ENCODE measurements around the gene CCDC88C. TPM values are rescaled to one million over a fixed set of nuclear protein-coding genes. Genes with fewer than 3 reads are reported as not detected.

Gene CCDC88C
- total RNA-seq, 2 donors from 2014 or later = 103 to 111 TPM

DNA sequence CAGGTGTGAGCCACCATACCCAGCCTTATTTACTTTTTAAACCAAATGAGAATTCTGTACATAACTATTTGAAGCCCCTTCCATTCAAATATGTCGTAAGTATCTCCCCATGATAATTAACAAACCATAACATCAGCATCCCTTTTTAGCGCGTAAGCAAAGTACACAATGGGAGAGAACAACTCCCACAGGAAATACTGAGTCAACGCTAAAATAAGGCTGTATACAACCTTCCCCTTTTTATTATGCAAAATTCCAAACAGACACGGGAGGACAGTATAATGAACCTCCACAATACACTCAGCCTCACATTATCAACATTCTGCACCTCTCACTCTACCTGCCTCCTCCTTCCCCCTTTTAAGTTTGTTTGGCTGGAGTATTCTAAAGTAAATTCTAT is 73.5 kb downstream of the CCDC88C start:
- no peaks in the 10 kb centered on the region for H3K9me3 Mint-ChIP-seq
- no peak overlapping the region for H3K4me3 Mint-ChIP-seq
- H3K27ac Mint-ChIP-seq = peak overlapping the region; percentile 89
- no peak for ATAC-seq (replicated peaks in 1 of 2)
- peaks cover 41% of the 10 kb centered on the region for H3K4me1 Mint-ChIP-seq (ENCODE audit: low read depth)
- H3K36me3 Mint-ChIP-seq (ENCODE audit: insufficient read depth in 2 of 2) = peaks cover 7 to 8% of the 10 kb centered on the region in 2 donors
- no peak for DNase-seq
- H3K27me3 Mint-ChIP-seq (ENCODE audit: low read depth) = no peaks in the 10 kb centered on the region

DNA sequence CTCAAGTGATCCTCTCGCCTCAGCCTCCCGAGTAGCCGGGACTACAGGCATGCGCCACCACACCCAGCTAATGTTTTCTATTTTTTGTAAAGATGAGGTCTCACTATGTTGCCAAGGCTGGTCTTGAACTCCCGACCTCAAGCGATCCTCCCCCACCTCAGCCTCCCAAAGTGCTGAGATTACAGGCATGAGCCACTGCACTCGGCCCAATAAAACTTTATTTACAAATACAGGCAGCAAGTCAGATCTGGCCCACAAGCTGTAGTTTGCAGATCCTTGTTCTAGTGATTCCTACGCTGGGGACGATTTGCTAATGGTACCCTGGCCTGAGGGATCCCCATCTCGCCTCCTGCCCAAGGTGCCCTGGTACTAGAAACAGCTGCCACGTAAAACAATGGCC is 74.6 kb downstream of the CCDC88C start:
- H3K4me3 Mint-ChIP-seq = no peak overlapping the region
- no peak for ATAC-seq (replicated peaks in 1 of 2)
- peaks cover 8% of the 10 kb centered on the region in 2 donors for H3K36me3 Mint-ChIP-seq (ENCODE audit: insufficient read depth in 2 of 2)
- no peaks in the 10 kb centered on the region for H3K9me3 Mint-ChIP-seq
- DNase-seq = no peak
- no peaks in the 10 kb centered on the region for H3K27me3 Mint-ChIP-seq (ENCODE audit: low read depth)
- H3K27ac Mint-ChIP-seq = no peak overlapping the region
- peaks cover 31% of the 10 kb centered on the region for H3K4me1 Mint-ChIP-seq (ENCODE audit: low read depth)

DNA sequence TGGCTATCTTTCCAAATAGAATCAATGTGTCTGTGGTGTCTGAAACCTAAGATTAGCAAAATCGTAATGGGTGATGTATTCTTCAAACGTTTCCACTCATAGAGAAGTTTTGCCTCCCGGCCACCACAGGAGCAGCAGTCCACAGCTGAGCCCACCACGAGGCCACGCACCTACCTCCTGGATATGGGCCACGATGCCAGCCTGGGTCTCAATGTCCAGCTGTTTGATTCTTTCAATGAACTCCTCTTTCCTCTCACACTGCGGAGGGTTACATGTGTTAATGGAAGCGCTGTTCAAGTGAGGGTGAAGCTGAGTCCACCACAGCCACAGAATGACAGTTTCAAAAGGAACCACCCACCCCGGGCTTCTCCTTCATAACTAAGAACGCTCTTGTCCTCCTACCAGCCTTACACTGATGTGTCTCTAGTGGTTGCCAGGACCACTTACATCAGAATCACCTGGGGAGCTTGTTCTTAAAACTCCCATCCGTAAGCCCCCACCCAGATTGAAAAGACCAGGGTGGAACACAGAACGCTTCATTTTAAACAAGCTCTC is 75.3 kb downstream of the CCDC88C start:
- Mint-ChIP-seq H3K36me3 (ENCODE audit: insufficient read depth in 2 of 2) (peaks cover 8% of the 10 kb centered on the region in 2 donors), H3K4me3 (no peak overlapping the region), H3K27ac (no peak overlapping the region), H3K27me3 (ENCODE audit: low read depth) (no peaks in the 10 kb centered on the region), H3K9me3 (no peaks in the 10 kb centered on the region), H3K4me1 (ENCODE audit: low read depth) (peaks cover 29% of the 10 kb centered on the region)
- DNase-seq = no peak
- ATAC-seq (replicated peaks in 1 of 2) = no peak

DNA sequence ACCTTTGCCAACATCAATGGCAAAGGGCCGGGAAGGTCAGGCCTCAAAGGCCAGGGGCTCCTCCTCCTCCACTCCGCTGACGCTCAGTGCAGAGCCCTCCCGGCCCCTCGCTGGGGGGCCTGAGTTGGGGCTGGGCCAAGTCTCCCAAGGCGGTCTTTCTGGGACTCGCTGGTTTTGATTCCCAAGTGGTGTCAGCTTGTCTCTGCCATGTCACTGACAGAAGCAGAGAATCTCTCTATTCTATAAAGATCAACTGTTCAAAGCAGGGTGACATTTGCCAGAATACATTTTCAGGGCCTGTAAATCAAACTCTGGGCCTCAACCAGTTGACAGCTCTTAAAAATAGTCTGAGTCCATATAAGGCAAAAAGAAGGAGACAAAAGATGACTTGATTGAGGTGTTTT is 75.9 kb downstream of the CCDC88C start:
- Mint-ChIP-seq H3K36me3 (ENCODE audit: insufficient read depth in 2 of 2) (peaks cover 6 to 8% of the 10 kb centered on the region in 2 donors), H3K4me1 (ENCODE audit: low read depth) (peaks cover 24% of the 10 kb centered on the region), H3K4me3 (no peak overlapping the region), H3K27me3 (ENCODE audit: low read depth) (no peaks in the 10 kb centered on the region), H3K9me3 (no peaks in the 10 kb centered on the region), H3K27ac (peak overlapping the region; percentile 14)
- no peak for ATAC-seq (replicated peaks in 1 of 2)
- no peak for DNase-seq

DNA sequence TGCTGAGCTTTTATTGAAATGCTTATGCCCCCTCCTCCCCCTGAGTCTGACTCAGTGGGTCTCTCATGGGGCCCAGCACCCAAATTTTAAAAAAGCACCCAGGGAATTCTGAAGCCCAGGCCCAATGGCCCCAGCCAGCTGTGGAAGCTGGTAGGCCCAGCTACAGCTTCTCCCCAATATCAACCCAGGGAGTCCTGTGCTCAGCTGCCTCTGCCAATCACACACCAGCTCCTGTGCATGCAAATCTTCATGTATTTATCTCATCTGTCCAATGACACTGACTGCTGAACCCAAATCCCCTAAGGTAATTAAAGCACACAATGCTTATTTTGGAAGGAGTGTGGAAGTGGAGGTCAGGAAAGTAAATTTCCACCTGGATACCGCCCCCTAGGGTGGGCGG is 76.3 kb downstream of the CCDC88C start:
- Mint-ChIP-seq H3K4me1 (ENCODE audit: low read depth) (peaks cover 19% of the 10 kb centered on the region), H3K4me3 (no peak overlapping the region), H3K36me3 (ENCODE audit: insufficient read depth in 2 of 2) (peaks cover 6 to 8% of the 10 kb centered on the region in 2 donors), H3K27me3 (ENCODE audit: low read depth) (no peaks in the 10 kb centered on the region), H3K9me3 (no peaks in the 10 kb centered on the region), H3K27ac (no peak overlapping the region)
- DNase-seq = no peak
- no peak for ATAC-seq (replicated peaks in 1 of 2)

DNA sequence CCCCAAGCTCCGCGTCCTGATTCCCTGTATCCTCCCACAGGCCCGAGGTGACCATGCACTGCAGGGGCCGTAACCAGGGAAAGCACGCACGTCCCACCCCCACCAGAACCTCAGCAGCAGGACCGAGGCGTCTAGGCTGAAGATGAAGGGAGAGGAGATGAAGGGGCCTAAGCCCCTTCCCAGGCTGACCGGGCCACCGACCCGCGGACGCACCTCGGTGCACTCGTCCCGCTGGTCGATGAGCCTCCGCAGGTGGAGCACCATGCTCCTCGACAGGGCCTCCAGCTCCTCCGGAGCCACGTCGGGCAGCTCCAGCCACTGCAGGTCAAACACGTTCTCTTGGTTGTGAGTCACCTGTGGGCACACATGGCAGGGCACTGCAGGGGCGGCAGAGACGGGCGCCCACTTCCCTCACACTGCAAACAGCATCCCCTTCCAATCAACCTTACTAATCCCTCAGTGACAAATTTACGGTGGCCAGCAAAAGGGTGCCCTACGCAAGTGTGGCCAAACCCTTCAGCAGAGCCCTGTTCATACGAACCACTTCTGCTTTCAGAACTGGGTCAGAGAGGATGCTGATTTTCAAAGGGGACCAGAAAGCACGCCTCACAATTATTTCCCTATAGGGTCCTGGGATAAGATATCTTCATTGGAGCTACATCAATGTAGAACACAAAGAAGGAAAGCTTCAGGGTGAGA is 77.8 kb downstream of the CCDC88C start:
- Mint-ChIP-seq H3K4me3 (no peak overlapping the region), H3K27ac (no peak overlapping the region), H3K9me3 (no peaks in the 10 kb centered on the region), H3K36me3 (ENCODE audit: insufficient read depth in 2 of 2) (peaks cover 8 to 15% of the 10 kb centered on the region in 2 donors), H3K4me1 (ENCODE audit: low read depth) (peaks cover 24% of the 10 kb centered on the region), H3K27me3 (ENCODE audit: low read depth) (no peaks in the 10 kb centered on the region)
- DNase-seq = no peak
- no peak for ATAC-seq (replicated peaks in 1 of 2)

DNA sequence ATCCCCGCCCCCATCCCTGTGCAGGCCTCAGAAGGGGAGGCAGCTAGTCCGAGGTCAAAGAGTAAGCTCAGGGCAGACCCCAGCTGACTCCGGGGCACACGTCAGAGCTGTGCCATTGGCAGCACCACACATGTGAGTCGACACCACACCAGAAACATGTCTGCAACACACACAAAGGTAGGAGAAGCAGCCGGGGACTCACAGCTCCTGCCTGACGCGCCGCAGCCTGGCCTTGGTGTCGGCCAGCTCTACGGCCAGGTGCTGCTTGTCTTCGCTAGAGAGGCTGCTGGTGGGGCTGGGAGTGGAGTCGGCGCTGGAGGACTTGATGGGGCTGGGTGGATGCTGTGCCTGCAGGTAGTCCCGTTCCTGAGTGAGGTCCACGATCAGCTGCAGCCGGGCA is 78.5 kb downstream of the CCDC88C start:
- Mint-ChIP-seq H3K27ac (no peak overlapping the region), H3K4me1 (ENCODE audit: low read depth) (peaks cover 16% of the 10 kb centered on the region), H3K36me3 (ENCODE audit: insufficient read depth in 2 of 2) (peaks cover 8 to 12% of the 10 kb centered on the region in 2 donors), H3K4me3 (no peak overlapping the region), H3K9me3 (no peaks in the 10 kb centered on the region), H3K27me3 (ENCODE audit: low read depth) (no peaks in the 10 kb centered on the region)
- DNase-seq (no peak), ATAC-seq (replicated peaks in 1 of 2) (no peak)

DNA sequence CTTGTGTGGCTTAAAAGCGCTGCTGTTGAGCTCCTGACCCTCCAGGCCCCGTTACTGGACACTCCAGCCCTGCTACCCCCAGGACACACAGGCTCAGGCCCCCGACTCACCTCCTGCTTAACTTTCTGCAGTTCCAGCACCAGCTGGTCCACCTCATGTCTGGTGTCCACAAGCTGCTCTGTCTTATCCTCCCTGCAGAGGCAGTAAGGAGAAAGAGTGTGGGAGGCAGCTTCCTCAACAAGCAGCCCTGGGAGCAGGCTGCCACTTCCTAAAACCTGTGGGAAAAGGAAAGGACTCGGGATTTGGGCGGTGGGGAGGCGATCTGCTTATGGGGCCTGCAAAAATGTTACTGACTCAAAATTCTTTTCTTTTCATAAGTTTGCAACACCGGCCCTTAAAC is 79.2 kb downstream of the CCDC88C start:
- peaks cover 8 to 15% of the 10 kb centered on the region in 2 donors for H3K36me3 Mint-ChIP-seq (ENCODE audit: insufficient read depth in 2 of 2)
- H3K27ac Mint-ChIP-seq = no peak overlapping the region
- no peaks in the 10 kb centered on the region for H3K27me3 Mint-ChIP-seq (ENCODE audit: low read depth)
- DNase-seq = no peak
- ATAC-seq (replicated peaks in 1 of 2) = no peak
- no peak overlapping the region for H3K4me3 Mint-ChIP-seq
- no peaks in the 10 kb centered on the region for H3K9me3 Mint-ChIP-seq
- peaks cover 19% of the 10 kb centered on the region for H3K4me1 Mint-ChIP-seq (ENCODE audit: low read depth)

DNA sequence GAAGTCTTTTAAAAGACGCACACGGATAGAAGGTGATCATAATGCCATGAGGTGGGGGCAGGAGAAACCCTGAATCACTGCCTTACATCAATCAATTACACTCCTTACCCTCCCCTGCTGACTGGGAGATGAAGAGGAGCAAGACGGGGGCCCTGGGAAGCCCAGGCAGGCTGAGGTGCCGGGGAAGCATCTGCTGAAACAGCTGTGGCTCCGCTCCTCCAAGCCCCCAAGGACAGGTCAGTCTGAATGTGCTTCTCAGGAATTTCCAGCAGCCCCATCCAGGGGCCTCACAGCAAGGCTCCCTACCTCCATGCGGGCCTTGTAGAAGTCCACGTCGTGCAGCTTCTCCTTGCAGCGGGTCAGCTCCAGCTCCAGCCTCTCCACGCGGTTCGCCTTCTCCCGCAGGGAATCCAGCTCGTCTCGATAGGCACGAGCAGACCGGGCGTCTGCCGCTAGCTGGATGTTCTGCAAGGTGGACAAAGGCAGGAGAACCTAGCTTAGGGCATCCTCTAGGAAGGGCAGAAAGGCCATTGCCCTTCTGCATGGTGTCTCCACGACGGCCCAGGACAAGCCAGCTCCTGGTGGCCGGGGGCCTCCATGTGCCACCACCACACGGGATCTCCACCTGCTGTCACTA is 79.8 kb downstream of the CCDC88C start:
- Mint-ChIP-seq H3K27me3 (ENCODE audit: low read depth) (no peaks in the 10 kb centered on the region), H3K4me1 (ENCODE audit: low read depth) (peaks cover 25% of the 10 kb centered on the region), H3K4me3 (no peak overlapping the region), H3K9me3 (no peaks in the 10 kb centered on the region), H3K27ac (no peak overlapping the region), H3K36me3 (ENCODE audit: insufficient read depth in 2 of 2) (peaks cover 8 to 19% of the 10 kb centered on the region in 2 donors)
- DNase-seq (no peak), ATAC-seq (replicated peaks in 1 of 2) (no peak)

DNA sequence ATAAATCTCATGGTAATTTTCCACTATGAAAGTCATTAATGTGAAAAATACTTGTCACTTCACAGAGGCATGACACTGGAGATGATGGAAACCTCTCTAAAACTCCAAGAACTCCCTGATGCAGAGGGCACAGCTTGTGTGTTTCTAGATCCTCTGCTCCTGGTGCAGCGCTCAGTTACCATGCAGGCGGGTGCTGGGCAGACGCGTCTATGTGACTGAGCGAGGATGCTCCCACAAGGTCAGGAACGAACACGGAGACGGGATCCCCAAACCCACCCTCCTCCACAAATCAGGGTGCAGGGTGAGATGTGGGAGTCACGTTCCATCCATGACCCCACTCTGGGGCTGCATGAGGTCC is 81.5 kb downstream of the CCDC88C start:
- H3K27ac Mint-ChIP-seq = peak overlapping the region; percentile 17
- DNase-seq = no peak
- H3K36me3 Mint-ChIP-seq (ENCODE audit: insufficient read depth in 2 of 2) = peaks cover 8 to 22% of the 10 kb centered on the region in 2 donors
- H3K4me1 Mint-ChIP-seq (ENCODE audit: low read depth) = peaks cover 42% of the 10 kb centered on the region
- ATAC-seq (replicated peaks in 1 of 2) = no peak
- no peaks in the 10 kb centered on the region for H3K9me3 Mint-ChIP-seq
- H3K27me3 Mint-ChIP-seq (ENCODE audit: low read depth) = no peaks in the 10 kb centered on the region
- no peak overlapping the region for H3K4me3 Mint-ChIP-seq

DNA sequence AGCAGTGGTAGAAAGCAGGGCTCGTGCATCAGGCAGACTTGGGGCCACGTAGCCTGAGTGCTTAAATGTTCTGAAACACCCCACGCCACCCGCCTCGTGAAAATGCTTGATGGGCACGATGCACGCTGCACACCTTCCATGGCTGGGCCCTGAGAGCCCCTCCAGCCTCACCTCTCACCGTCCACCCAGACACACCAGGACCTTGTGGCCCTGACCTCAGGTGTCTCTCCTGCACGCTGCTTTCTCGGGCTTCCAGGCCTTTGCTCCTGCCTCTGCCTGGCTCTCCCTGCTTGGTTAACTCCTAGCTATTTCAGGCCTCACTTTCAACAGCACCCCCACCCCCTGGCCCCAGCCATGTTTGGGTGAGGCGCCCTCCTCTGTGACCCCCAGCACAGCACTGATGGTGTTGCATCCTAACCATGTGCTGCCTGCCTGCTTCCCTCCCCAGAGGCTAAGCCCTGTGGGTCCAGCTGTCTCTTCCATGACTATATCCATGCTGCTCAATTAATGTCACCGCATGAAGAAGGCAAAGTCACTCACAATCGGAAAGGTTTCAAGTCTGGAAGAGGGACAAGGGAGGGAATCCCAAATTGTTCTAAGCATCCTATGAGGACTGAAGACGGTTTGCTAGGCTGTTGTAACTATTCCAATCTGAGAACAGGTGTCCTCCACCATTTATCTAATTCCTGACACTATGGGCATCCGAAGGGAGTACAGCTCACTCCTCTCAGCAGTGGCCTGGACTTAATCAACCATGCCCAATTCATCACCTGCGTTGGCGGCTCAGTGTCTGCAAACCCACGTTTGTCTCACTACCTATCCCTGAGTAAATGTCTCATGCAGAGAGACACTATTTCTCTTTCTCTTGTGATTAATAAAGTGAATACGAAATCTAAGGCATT is 82.2 kb downstream of the CCDC88C start:
- Mint-ChIP-seq H3K27me3 (ENCODE audit: low read depth) (no peaks in the 10 kb centered on the region), H3K27ac (peak overlapping the region; percentile 17), H3K4me3 (no peak overlapping the region), H3K4me1 (ENCODE audit: low read depth) (peaks cover 45% of the 10 kb centered on the region), H3K9me3 (no peaks in the 10 kb centered on the region), H3K36me3 (ENCODE audit: insufficient read depth in 2 of 2) (peaks cover 8 to 20% of the 10 kb centered on the region in 2 donors)
- DNase-seq (no peak), ATAC-seq (replicated peaks in 1 of 2) (no peak)

DNA sequence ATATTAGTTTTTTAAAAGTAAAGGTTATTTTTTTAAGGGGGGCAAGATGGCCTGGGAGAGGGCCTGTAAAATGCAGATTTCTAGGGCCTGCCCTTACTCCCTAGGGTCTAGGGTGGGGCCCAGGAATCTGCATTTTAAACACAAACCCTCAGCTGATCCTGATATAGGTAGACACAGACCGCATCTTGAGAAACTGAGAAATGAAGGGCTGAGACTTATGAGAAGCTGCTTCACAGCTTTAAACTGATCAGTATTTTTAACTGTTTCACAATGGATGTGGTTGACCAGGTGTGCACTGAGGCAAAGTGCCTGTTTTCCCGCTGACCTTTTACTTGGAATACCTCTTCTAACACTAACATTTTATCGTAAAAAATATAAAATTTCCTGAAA is 84.0 kb downstream of the CCDC88C start:
- no peak for DNase-seq
- H3K27me3 Mint-ChIP-seq (ENCODE audit: low read depth) = no peaks in the 10 kb centered on the region
- no peaks in the 10 kb centered on the region for H3K9me3 Mint-ChIP-seq
- H3K27ac Mint-ChIP-seq = peak overlapping the region; percentile 86
- H3K4me3 Mint-ChIP-seq = no peak overlapping the region
- ATAC-seq (replicated peaks in 1 of 2) = no peak
- peaks cover 59% of the 10 kb centered on the region for H3K4me1 Mint-ChIP-seq (ENCODE audit: low read depth)
- peaks cover 0 to 19% of the 10 kb centered on the region in 2 donors for H3K36me3 Mint-ChIP-seq (ENCODE audit: insufficient read depth in 2 of 2)

Measured in activated T-cell treated with anti-CD3 and anti-CD28 coated beads, Interleukin-2, amount 50 U/mL, for 72 hours (primary cell).